Astrocyte of the cerebellum (primary cell): Measurements from ENCODE around the gene ADGRE1.
"Not testable (repeated sequence)": the region's sequence is repeated elsewhere in the genome, so short reads cannot be mapped to it uniquely, and the experiment has no call there.

Experiments used
- DNase-seq: peaks from one replicate; pipeline ENCODE4 v3.0.0-alpha.2; 2011; ENCODE audit warnings: low read depth
- H3K4me3 ChIP-seq: 2 replicates; pipeline ENCODE4 v1.5.1; 2011; ENCODE audit warnings: mild to moderate bottlenecking, low read depth, low read length, moderate library complexity
- CTCF ChIP-seq: IDR thresholded peaks from 2 replicates; pipeline ENCODE4 v1.5.1; 2012; ENCODE audit warnings: low read length, low read depth, moderate library complexity, mild to moderate bottlenecking; ENCODE audit errors: missing control alignments
- in situ Hi-C: cut with HindIII; loops from 2 replicates; pipeline ENCODE4 v1.10.0; 2017; ENCODE audit warnings: low sequenced_read_pairs

Gene ADGRE1

GRCh38 chr19:6862673-6863078, 24.7 kb upstream of the ADGRE1 start:
- no peak overlapping the region for H3K4me3 ChIP-seq
- in situ Hi-C loops, result no loop called here
- TF ChIP-seq CTCF, result peak; percentile 79
- DNase-seq, result peak; percentile 29

- in situ Hi-C loops, result no loop called here
- H3K4me3 ChIP-seq, result no peak overlapping the region
- no peak for DNase-seq
- no peak for TF ChIP-seq CTCF
Measured at GRCh38 chr19:6864325-6864940, 22.9 kb upstream of the ADGRE1 start.

GRCh38 chr19:6865849-6866248, 21.5 kb upstream of the ADGRE1 start:
- H3K4me3 ChIP-seq, result no peak overlapping the region
- in situ Hi-C loops, result no loop called here
- DNase-seq, result no peak
- no peak for TF ChIP-seq CTCF

- no peak overlapping the region for H3K4me3 ChIP-seq
- no peak for TF ChIP-seq CTCF
- in situ Hi-C loops, result no loop called here
- no peak for DNase-seq
Measured at GRCh38 chr19:6866741-6867151, 20.6 kb upstream of the ADGRE1 start.

- no peak for DNase-seq
- no peak for TF ChIP-seq CTCF
- no peak overlapping the region for H3K4me3 ChIP-seq
- in situ Hi-C loops, result no loop called here
Measured at GRCh38 chr19:6868351-6868750, 19.0 kb upstream of the ADGRE1 start.

GRCh38 chr19:6869151-6869882, 18.1 kb upstream of the ADGRE1 start:
- in situ Hi-C loops, DNase-seq, H3K4me3 ChIP-seq: not testable (repeated sequence)

- H3K4me3 ChIP-seq, result no peak overlapping the region
- TF ChIP-seq CTCF, result no peak
- DNase-seq, result no peak
- in situ Hi-C loops, result no loop called here
Measured at GRCh38 chr19:6873708-6874431, 13.5 kb upstream of the ADGRE1 start.
